ENCODE measurements around the gene RAB11B. TPM values are rescaled to one million over a fixed set of nuclear protein-coding genes. Genes with fewer than 3 reads are reported as not detected.

The RAB11B gene
- total RNA-seq, 1 experiment from 2014 or later: 29.7 TPM

DNA sequence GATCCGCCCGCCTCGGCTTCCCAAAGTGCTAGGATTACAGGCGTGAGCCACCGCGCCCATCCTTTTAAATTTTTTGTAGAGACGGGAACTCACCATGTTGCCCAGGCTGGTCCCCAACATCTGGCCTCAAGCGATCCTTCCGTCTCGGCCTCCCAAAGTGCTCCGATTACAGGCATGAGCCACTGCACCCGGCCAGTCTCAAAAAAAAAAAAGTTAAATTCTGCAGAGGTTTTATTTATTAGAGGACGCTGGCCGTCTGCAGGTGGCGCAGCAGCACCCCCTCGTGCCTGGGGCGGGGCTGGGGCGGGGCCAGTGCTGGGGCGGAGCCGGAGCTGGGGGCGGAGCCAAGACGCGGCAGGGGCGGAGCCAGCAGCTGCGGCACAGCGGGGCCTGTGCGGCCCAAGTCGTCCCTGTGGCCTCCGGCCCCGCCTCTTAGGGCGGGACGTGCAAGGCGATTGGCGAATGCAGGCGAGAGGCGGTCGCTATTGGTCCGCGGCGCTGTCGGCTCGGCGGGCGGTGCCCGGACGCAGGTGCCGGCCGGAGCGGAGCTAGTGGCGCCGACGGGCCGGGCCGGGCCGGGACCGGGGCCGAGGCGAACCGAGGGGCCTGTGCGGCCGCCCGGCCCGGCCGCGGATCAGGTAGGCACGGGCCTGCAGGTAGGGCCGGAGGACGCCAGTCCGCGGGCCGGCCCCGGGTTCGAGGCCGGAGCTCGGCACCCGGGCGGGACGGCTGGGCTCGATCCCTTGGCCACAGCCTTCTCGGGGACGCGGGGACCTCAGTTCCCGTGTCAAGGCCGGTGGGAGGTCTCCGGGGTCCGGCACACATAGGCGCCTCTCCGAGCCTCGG, 22.8 kb downstream of the RAB11B start, which contains the start of gene MARCHF2:
Gene MARCHF2, plus strand, starts transcription at position 523 of the 846 bp plus-strand sequence. CDS start 8,536 bp downstream, outside the sequence.
- Histone ChIP-seq H2AFZ (ENCODE audit: low read length) (peak within 1 kb of the TSS; percentile 91), H3K4me3 (ENCODE audit: low read length) (peak within 1 kb of the TSS; percentile 79), H3K9me3 (ENCODE audit: low read length) (no peaks in the 10 kb centered on the region), H3K9me2 (replicated peaks; ENCODE audit: low read length) (no peaks in the 10 kb centered on the region), H3K27ac (ENCODE audit: low read length) (no peak within 1 kb of the TSS), H3F3A (ENCODE audit: low read length, unreplicated experiment) (peaks cover 3% of the 10 kb centered on the region), H3K79me2 (ENCODE audit: low read length) (no peaks in the 10 kb centered on the region), H3K4me2 (ENCODE audit: low read length) (peak within 1 kb of the TSS; percentile 98), H3K27me3 (ENCODE audit: low read length) (no peaks in the 10 kb centered on the region), H4K20me1 (ENCODE audit: low read length) (no peaks in the 10 kb centered on the region), H3K9ac (ENCODE audit: low read length) (peak within 1 kb of the TSS; percentile 65), H3K36me3 (ENCODE audit: low read depth, low read length) (no peaks in the 10 kb centered on the region), H3K4me1 (ENCODE audit: insufficient read depth, low read length) (peaks cover 6% of the 10 kb centered on the region)
- TF ChIP-seq EZH2 (IDR thresholded peaks at IDR 0.05; ENCODE audit: low read length, unreplicated experiment): no peak
- TF ChIP-seq, protein P1, sequence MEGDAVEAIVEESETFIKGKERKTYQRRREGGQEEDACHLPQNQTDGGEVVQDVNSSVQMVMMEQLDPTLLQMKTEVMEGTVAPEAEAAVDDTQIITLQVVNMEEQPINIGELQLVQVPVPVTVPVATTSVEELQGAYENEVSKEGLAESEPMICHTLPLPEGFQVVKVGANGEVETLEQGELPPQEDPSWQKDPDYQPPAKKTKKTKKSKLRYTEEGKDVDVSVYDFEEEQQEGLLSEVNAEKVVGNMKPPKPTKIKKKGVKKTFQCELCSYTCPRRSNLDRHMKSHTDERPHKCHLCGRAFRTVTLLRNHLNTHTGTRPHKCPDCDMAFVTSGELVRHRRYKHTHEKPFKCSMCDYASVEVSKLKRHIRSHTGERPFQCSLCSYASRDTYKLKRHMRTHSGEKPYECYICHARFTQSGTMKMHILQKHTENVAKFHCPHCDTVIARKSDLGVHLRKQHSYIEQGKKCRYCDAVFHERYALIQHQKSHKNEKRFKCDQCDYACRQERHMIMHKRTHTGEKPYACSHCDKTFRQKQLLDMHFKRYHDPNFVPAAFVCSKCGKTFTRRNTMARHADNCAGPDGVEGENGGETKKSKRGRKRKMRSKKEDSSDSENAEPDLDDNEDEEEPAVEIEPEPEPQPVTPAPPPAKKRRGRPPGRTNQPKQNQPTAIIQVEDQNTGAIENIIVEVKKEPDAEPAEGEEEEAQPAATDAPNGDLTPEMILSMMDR (conservative IDR thresholded peaks at IDR 0.05; ENCODE audit: low read depth, low read length): peak; percentile 68
- POLR2A ChIA-PET (ENCODE audit: unreplicated experiment): interaction anchor here (0.6 to 1.4 kb wide), 9 partner anchors 11 to 895 kb away, joined by 3 to 12 read pairs (median 6); partner anchors contain the start of genes HNRNPM and ZNF414
- peak; percentile 100 for ATAC-seq
- BruUV-seq (replicated peaks): no TSS peak
- intact Hi-C loops (cut with micrococcal nuclease): loop anchor here (2.0 to 5.0 kb wide), 3 partner anchors 44 to 169 kb away; no protein-coding TSS in a partner anchor
- peak; percentile 99 for DNase-seq
- CTCF ChIA-PET: interaction anchor here (0.5 to 1.5 kb wide), 19 partner anchors 11 to 827 kb away, joined by 3 to 30 read pairs (median 7); partner anchors contain the start of genes HNRNPM and ZNF414

- H3K27me3 ChIP-seq (ENCODE audit: low read length): no peaks in the 10 kb centered on the region
- H3K9ac ChIP-seq (ENCODE audit: low read length): peak overlapping the region; percentile 65
- DNase-seq (no peak), ATAC-seq (peak; percentile 5)
- no peaks in the 10 kb centered on the region for H3K9me3 ChIP-seq (ENCODE audit: low read length)
- intact Hi-C loops (cut with micrococcal nuclease): loop anchor here (2.0 to 5.0 kb wide), 3 partner anchors 44 to 169 kb away; no protein-coding TSS in a partner anchor
- H3K9me2 ChIP-seq (replicated peaks; ENCODE audit: low read length): no peaks in the 10 kb centered on the region
- H3K36me3 ChIP-seq (ENCODE audit: low read depth, low read length): no peaks in the 10 kb centered on the region
- H3F3A ChIP-seq (ENCODE audit: low read length, unreplicated experiment): peaks cover 3% of the 10 kb centered on the region
- TF ChIP-seq EZH2phosphoT487 (IDR thresholded peaks at IDR 0.05; ENCODE audit: borderline replicate concordance, low read length): no peak
- TF ChIP-seq EZH2 (IDR thresholded peaks at IDR 0.05; ENCODE audit: low read length, unreplicated experiment): no peak
- TF ChIP-seq, protein P1 (conservative IDR thresholded peaks at IDR 0.05; ENCODE audit: low read depth, low read length): no peak
- H3K27ac ChIP-seq (ENCODE audit: low read length): no peak overlapping the region
- H3K79me2 ChIP-seq (ENCODE audit: low read length): no peaks in the 10 kb centered on the region
- no TSS peak for BruUV-seq (replicated peaks)
- CTCF ChIA-PET: interaction anchor here (0.6 to 1.5 kb wide), 15 partner anchors 10 to 172 kb away, joined by 3 to 30 read pairs (median 8); partner anchors contain the start of genes HNRNPM and ZNF414
- peak overlapping the region; percentile 98 for H3K4me2 ChIP-seq (ENCODE audit: low read length)
- no peaks in the 10 kb centered on the region for H4K20me1 ChIP-seq (ENCODE audit: low read length)
- POLR2A ChIA-PET (ENCODE audit: unreplicated experiment): interaction anchor here (0.6 to 1.4 kb wide), 5 partner anchors 10 to 896 kb away, joined by 4 to 12 read pairs (median 10); partner anchors contain the start of genes HNRNPM and ZNF414
- H3K4me3 ChIP-seq (ENCODE audit: low read length): peak overlapping the region; percentile 79
- H2AFZ ChIP-seq (ENCODE audit: low read length): peak overlapping the region; percentile 91
- H3K4me1 ChIP-seq (ENCODE audit: insufficient read depth, low read length): peaks cover 6% of the 10 kb centered on the region
These were observed 23.5 kb downstream of the RAB11B start for GRCh38 chr19:8413629-8413995.

Measured in PC-3 (cell line).